Epithelial cell of proximal tubule (primary cell): ENCODE results near the gene MAB21L4. TPM values are rescaled to one million over a fixed set of nuclear protein-coding genes. Genes with fewer than 3 reads are reported as not detected.

Experiments
- DNase-seq: peaks from one replicate; pipeline ENCODE4 v3.0.0-alpha.2; 2011; ENCODE audit warnings: low read depth
- H3K4me3 ChIP-seq: 2 replicates; pipeline ENCODE4 v1.5.1; 2011; ENCODE audit warnings: low read depth, mild to moderate bottlenecking, low read length
- total RNA-seq: library from RNA; depleted of rRNA; stranded (reverse); fragments of >200 nt; gene quantifications from 2 replicates; pipeline ENCODE4 v1.2.3, GENCODE V29; 2015
- TF ChIP-seq, protein P1 (sequence below): conservative IDR thresholded peaks from 2 replicates; pipeline ENCODE4 v1.5.1; 2012; ENCODE audit warnings: low read depth, mild to moderate bottlenecking, low read length

Gene MAB21L4
- total RNA-seq, 1 donor from 2014 or later = 0.81 TPM

DNA sequence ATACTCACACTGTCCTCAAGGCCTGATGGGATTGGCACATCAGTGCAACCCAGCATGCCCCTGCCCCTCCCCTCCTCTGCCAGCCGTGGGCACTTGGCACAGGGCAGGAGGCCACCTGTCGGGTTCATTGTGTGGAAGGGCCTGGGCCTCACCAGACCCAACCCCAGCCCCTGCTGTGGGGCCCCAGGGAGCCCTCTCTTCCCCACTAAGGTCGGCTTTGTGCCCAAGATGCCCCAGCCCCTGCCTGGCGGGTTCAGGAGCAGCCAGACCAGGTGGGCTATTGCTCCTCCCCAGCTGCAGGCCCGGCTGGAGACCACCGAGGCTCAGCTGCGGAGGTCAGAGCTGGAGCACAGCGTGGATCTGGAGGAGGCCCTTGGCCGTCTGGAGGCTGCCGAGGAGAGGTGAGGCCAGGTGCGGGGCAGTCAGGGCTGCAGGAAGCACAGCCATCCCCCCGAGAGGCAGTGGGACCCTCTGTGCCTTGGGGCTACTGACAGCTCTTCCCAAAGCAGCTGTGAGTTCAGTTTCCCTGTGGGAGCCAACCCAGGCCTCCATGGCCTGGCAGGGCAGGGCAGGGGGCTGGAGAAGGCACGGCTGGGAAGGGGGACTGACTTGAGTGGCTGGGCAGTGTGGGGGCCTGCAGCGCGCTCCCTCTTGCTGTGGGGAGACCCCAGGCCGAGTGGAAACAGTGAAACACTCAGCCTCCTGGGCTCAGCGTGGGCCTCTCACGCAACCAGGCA, 26.5 kb upstream of the MAB21L4 start:
- TF ChIP-seq, protein P1, sequence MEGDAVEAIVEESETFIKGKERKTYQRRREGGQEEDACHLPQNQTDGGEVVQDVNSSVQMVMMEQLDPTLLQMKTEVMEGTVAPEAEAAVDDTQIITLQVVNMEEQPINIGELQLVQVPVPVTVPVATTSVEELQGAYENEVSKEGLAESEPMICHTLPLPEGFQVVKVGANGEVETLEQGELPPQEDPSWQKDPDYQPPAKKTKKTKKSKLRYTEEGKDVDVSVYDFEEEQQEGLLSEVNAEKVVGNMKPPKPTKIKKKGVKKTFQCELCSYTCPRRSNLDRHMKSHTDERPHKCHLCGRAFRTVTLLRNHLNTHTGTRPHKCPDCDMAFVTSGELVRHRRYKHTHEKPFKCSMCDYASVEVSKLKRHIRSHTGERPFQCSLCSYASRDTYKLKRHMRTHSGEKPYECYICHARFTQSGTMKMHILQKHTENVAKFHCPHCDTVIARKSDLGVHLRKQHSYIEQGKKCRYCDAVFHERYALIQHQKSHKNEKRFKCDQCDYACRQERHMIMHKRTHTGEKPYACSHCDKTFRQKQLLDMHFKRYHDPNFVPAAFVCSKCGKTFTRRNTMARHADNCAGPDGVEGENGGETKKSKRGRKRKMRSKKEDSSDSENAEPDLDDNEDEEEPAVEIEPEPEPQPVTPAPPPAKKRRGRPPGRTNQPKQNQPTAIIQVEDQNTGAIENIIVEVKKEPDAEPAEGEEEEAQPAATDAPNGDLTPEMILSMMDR = no peak
- DNase-seq = no peak
- no peak overlapping the region for H3K4me3 ChIP-seq

DNA sequence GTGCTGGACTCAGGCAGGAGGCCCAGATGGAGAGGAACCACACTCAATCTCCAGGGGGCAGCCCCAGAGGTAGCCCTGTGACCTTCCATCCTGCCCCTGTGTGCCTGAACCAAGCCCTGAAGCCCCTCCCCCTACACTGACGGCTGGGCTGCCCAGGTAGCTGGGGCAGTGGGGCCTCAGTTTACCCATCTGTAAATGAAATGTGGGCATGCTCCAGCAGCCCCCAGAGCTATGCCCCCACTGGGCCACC, 26.0 kb upstream of the MAB21L4 start:
- TF ChIP-seq, protein P1 = no peak
- DNase-seq = no peak
- H3K4me3 ChIP-seq = no peak overlapping the region

DNA sequence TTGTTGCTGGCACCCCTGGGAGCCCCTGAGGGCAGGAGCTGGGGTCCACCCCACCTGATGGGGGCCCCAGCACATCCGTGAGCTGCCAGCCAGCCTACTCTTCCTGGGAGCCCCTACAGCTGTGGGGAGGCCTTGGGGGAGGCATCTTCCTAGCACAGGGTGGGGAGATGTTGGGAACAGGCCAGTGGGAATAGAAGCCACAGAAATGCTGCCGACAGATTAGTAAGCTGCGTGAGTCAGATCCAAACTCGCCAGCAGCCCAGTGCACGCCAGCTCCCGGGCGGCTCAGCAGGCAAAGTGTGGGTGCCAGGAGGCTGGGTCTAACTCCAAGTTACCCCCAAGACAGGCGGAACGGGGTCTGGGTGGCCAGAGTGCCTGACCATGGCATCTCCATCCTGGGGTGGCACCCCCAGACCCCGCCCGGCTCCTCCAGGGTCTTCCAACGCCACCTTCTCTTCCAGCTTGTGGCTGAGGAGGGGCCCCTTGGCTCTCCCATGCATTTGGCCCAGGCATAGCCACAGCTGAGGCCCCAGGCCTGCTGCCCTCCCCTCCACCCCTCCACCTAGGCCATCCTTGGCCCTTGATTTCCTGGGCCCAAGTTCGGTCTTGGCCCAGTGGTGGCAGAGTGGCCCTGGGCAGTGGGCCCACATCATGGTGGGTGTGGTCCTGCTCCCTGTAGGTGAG, 25.5 kb upstream of the MAB21L4 start:
- no peak for DNase-seq
- TF ChIP-seq, protein P1 = no peak

DNA sequence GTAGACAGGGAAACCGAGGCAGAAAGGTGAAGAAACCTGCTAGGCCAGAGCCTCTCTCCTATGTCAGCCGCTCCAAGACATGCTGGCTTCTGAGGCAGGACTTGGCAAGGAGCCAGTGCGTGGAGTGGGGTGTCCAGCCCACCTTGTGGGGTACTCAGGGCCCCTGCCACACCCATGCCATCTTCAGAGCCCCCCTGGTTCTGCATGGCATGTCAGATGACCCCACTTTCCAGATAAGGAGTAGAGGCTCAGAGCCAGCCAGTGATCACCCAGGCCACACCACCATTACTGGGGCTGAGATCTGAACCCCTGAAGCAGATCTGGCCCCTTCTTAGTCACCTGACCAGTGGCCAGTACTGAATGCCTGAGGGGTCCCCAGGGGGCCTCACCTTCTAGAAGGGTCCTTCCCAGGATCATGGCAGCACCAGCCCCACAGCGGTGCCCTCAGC, 24.9 kb upstream of the MAB21L4 start:
- H3K4me3 ChIP-seq = no peak overlapping the region
- no peak for DNase-seq
- TF ChIP-seq, protein P1 = no peak

More for the DNA sequence above, 25.5 kb upstream of the MAB21L4 start:
- no peak overlapping the region for H3K4me3 ChIP-seq

DNA sequence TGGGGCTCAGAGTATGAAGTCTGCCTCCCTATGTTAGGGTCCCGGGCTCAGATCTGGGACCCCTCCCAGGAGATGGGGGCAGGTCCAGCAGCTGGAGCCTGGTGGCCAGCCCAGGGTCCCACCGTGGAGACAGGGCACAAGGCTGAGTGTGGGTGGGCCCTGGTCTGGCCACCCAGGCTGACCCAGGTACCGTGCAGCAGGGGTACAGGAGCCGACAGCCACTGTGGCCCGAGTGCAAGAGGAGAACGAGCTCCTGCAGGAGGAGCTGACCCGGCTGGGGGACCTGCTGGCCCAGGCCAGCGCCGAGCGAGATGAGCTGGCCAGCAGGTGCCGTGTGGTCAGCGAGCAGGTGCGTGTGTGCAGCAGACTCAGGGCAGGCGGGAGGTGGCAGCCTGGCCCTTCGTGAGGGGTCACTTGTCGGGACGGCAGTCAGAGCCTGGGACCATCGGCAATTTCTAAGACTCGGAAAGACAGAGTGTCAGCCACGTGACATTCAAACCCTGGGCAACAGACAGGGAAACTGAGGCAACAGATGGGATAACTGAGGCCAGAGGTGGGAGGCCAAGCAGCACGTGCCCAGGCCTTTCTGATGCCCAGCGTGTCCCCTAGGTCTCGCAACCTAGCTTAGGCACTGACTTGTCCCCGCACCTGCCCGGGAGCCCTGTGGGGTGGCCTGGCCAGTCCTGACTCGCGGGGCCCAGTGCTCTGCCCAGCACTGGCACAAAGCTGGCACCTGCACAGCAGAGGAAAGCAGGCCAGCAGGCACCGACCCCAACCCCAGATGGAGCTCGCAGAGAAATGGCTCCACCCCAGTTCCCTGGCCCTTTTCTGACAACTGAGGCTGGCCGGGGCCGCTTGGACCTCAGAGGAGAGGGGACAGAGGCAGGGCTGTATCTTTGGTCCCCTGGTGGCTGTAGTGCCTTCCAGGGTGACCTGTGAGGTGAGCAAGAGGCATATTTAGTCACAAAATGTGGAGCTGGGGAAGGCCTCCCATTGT, 24.1 kb upstream of the MAB21L4 start:
- TF ChIP-seq, protein P1 = no peak
- DNase-seq = no peak

DNA sequence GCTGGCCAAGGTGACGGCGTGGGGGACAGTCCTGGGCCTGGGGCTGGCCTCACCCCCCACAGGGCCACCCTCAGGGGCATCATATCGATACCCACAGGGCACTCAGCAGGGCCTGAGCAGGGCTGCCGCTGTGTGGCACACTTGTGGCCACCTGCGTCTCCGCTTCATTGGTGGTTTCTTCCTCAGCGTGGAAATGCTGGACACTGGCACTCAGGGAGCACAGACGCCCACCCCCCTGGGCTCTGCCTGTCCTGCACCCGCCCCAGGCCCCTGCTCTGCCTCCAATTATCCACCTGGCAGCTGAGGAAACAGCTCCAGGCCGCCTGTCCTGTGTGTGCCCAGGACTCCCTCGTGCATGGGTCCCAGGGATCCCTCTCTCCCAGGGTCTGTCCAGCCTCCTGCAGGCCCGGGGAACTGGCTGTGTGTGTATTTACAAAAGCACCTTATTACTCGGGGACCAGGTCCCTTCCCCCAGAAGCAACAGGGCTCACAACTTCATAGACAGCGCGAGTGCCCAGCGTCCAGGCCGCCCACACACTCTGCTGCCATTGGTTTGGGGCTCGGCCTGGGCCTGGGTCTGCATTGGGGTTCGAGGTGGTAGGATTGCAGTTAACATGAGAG, 23.3 kb upstream of the MAB21L4 start:
- TF ChIP-seq, protein P1 = no peak
- DNase-seq = no peak
- H3K4me3 ChIP-seq = no peak overlapping the region

More for the DNA sequence above, 24.1 kb upstream of the MAB21L4 start:
- H3K4me3 ChIP-seq = no peak overlapping the region
